GM21786 (cell line): ENCODE data around the gene EEA1.

Experiments used
- ATAC-seq: cut with Tn5 transposase; IDR thresholded peaks from one replicate; pipeline ENCODE4 v1.9.1; 2021; ENCODE audit not compliant: unreplicated experiment

The EEA1 gene

GRCh38 chr12:92721130-92721529 is 208.0 kb downstream of the EEA1 start:
- no peak for ATAC-seq
